H1 (cell line): ENCODE measurements around the gene TMEM128. TPM values are rescaled to one million over a fixed set of nuclear protein-coding genes. Genes with fewer than 3 reads are reported as not detected.

ENCODE experiments used
- FOSL1 ChIP-seq: IDR thresholded peaks from 2 replicates; pipeline ENCODE4 v1.6.1; 2011; ENCODE audit warnings: mild to moderate bottlenecking, low read depth, low read length, moderate library complexity; ENCODE audit not compliant: insufficient read depth
- HDAC2 ChIP-seq, 2 experiments: fragments of 300-600 bp in 1 of 2; sonication (generic) in 1 of 2; IDR thresholded peaks; 2 replicates each; pipeline ENCODE4 v1.6.1; 2011 to 2012; ENCODE audit warnings: low read depth in 2 of 2, low read length in 2 of 2, mild to moderate bottlenecking in 2 of 2, moderate library complexity in 2 of 2, borderline replicate concordance in 1 of 2, inconsistent platforms in 1 of 2
- polyA plus RNA-seq, 7 experiments: library from polyadenylated mRNA; depleted of rRNA in 3 of 7; stranded (reverse) in 5 of 7; unstranded in 2 of 7; fragments of >200 nt in 5 of 7; fragments of 200-250 nt in 2 of 7; gene quantifications; 1 replicate in 5 of 7; 2 replicates in 1 of 7; 4 replicates in 1 of 7; pipeline versions ENCODE4 v1.2.1 to v1.2.3, GENCODE V29; 2011 to 2013; ENCODE audit warnings: missing spikeins in 2 of 7, mixed read lengths in 2 of 7
- total RNA-seq: library from RNA; stranded (reverse); fragmentation: NEBNext Ultra II Directional; extraction: Animal tissue kit (Norgen Biotek cat#: 25700); gene quantifications from 2 replicates; pipeline ENCODE4 v1.2.1, GENCODE V29; 2021

TMEM128 gene
- total and polyA plus RNA-seq, 2 of the 8 experiments (the other 6 are each of a cell fraction or from before 2014, with no cell fraction given), result 17.7 to 33.6 TPM

DNA sequence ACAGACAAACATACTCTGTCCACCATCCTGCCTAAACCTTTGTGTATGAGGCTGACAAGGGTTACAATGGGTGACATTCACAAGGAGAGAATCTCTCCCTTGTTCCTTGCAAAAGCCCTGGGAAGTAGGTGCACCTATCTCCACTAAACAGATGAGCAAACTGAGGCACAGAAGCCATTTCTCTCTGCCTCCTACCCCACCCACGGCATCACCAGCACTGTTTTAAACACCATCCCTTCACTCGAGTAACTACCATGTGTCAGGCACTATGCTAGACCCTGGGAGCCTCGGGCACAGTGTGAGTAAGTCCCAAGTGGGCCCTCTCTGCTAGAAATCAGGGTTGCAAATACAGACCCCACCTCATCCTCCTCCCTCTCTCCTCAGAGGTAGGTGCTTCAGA, 41.0 kb upstream of the TMEM128 start (continued):
- TF ChIP-seq HDAC2 (IDR thresholded peaks at IDR 0.05; ENCODE audit: borderline replicate concordance in 1 of 2, low read depth in 2 of 2, low read length in 2 of 2) (no peak), FOSL1 (no peak)
